ENCODE data around the gene RAF1.

Gene RAF1

GRCh38 chr3:12611117-12611516 lies 52.8 kb downstream of the RAF1 start:
- H3K4me3 ChIP-seq (ENCODE audit: control insufficient read depth, low read depth, low read length), result no peak overlapping the region
- DNase-seq (ENCODE audit: low read depth), result no peak
- TF ChIP-seq CTCF (IDR thresholded peaks at IDR 0.05; ENCODE audit: control insufficient read depth, insufficient read depth, low read depth, low read length, missing control alignments), result no peak

GRCh38 chr3:12608376-12608775 lies 55.5 kb downstream of the RAF1 start:
- DNase-seq (ENCODE audit: low read depth), result no peak
- no peak overlapping the region for H3K4me3 ChIP-seq (ENCODE audit: control insufficient read depth, low read depth, low read length)
- TF ChIP-seq CTCF (IDR thresholded peaks at IDR 0.05; ENCODE audit: control insufficient read depth, insufficient read depth, low read depth, low read length, missing control alignments), result no peak

- no peak for DNase-seq (ENCODE audit: low read depth)
- H3K4me3 ChIP-seq (ENCODE audit: control insufficient read depth, low read depth, low read length), result no peak overlapping the region
- no peak for TF ChIP-seq CTCF (IDR thresholded peaks at IDR 0.05; ENCODE audit: control insufficient read depth, insufficient read depth, low read depth, low read length, missing control alignments)
These were observed 59.9 kb downstream of the RAF1 start for GRCh38 chr3:12603969-12604368.

GRCh38 chr3:12601072-12601471 lies 62.8 kb downstream of the RAF1 start:
- DNase-seq (ENCODE audit: low read depth), result no peak
- TF ChIP-seq CTCF (IDR thresholded peaks at IDR 0.05; ENCODE audit: control insufficient read depth, insufficient read depth, low read depth, low read length, missing control alignments), result peak; percentile 27
- no peak overlapping the region for H3K4me3 ChIP-seq (ENCODE audit: control insufficient read depth, low read depth, low read length)

GRCh38 chr3:12598890-12599289 lies 65.0 kb downstream of the RAF1 start:
- no peak for TF ChIP-seq CTCF (IDR thresholded peaks at IDR 0.05; ENCODE audit: control insufficient read depth, insufficient read depth, low read depth, low read length, missing control alignments)
- H3K4me3 ChIP-seq (ENCODE audit: control insufficient read depth, low read depth, low read length), result no peak overlapping the region
- no peak for DNase-seq (ENCODE audit: low read depth)

- no peak overlapping the region for H3K4me3 ChIP-seq (ENCODE audit: control insufficient read depth, low read depth, low read length)
- no peak for DNase-seq (ENCODE audit: low read depth)
- TF ChIP-seq CTCF (IDR thresholded peaks at IDR 0.05; ENCODE audit: control insufficient read depth, insufficient read depth, low read depth, low read length, missing control alignments), result no peak
These were observed 70.4 kb downstream of the RAF1 start for GRCh38 chr3:12593473-12593872.
